Measurements from ENCODE around the gene TRHDE.

- TF ChIP-seq CTCF (IDR thresholded peaks at IDR 0.05; ENCODE audit: insufficient read depth, low read length) = no peak
- TF ChIP-seq GABPA (IDR thresholded peaks at IDR 0.05; ENCODE audit: low read depth) = no peak
- TF ChIP-seq POLR2AphosphoS5 (IDR thresholded peaks at IDR 0.05; ENCODE audit: low read depth) = no peak
Measured at GRCh38 chr12:72673853-72674252, 401.7 kb downstream of the TRHDE start.

Data from HL-60 (cell line).